Parathyroid adenoma (tissue), 2 donors: ENCODE data around the gene APC2.
A peak's percentile ranks its signal among the peaks of the same experiment; 100 is the strongest.

Source experiments
- H2AFZ ChIP-seq: fragments of 300-600 bp; sonication (generic); one replicate; pipeline ENCODE4 v1.7.0; 2017; ENCODE audit warnings: antibody characterized with exemption, mild to moderate bottlenecking
- H3K27ac ChIP-seq: fragments of 300-600 bp; sonication (generic); one replicate; pipeline ENCODE4 v1.7.0; 2017
- H3K27me3 ChIP-seq: fragments of 300-600 bp; sonication (generic); one replicate; pipeline ENCODE4 v1.7.0; 2017; ENCODE audit warnings: low read length; ENCODE audit not compliant: control insufficient read depth, insufficient read depth
- H3K36me3 ChIP-seq: fragments of 300-600 bp; sonication (generic); one replicate; pipeline ENCODE4 v1.7.0; 2017; ENCODE audit warnings: low read length; ENCODE audit not compliant: control insufficient read depth, insufficient read depth
- H3K4me1 ChIP-seq: fragments of 300-600 bp; sonication (generic); one replicate; pipeline ENCODE4 v1.7.0; 2017; ENCODE audit warnings: control low read depth
- H3K4me2 ChIP-seq: fragments of 300-600 bp; sonication (generic); one replicate; pipeline ENCODE4 v1.7.0; 2017; ENCODE audit warnings: low read length
- H3K4me3 ChIP-seq: fragments of 300-600 bp; sonication (generic); one replicate; pipeline ENCODE4 v1.7.0; 2017; ENCODE audit warnings: low read depth, low read length
- H3K79me2 ChIP-seq: fragments of 300-600 bp; sonication (generic); one replicate; pipeline ENCODE4 v1.7.0; 2017; ENCODE audit warnings: control low read depth
- H3K9ac ChIP-seq: fragments of 300-600 bp; sonication (generic); one replicate; pipeline ENCODE4 v1.7.0; 2017; ENCODE audit warnings: mild to moderate bottlenecking
- H3K9me3 ChIP-seq: fragments of 300-600 bp; sonication (generic); one replicate; pipeline ENCODE4 v1.7.0; 2017; ENCODE audit warnings: low read length; ENCODE audit not compliant: control insufficient read depth
- CTCF ChIP-seq: fragments of 300-600 bp; sonication (generic); IDR thresholded peaks from one replicate; pipeline ENCODE4 v1.7.0; 2017; ENCODE audit warnings: antibody characterized with exemption, mild to moderate bottlenecking
- donor health status: primary hyperparathyroidism.

The APC2 gene

GRCh38 chr19:1412323-1412923 lies 37.5 kb upstream of the APC2 start:
- Histone ChIP-seq H3K4me2 (no peak overlapping the region), H2AFZ (no peak overlapping the region), H3K79me2 (peaks cover 73% of the 10 kb centered on the region), H3K27ac (peak overlapping the region; percentile 12), H3K4me1 (peaks cover 47% of the 10 kb centered on the region), H3K36me3 (no peaks in the 10 kb centered on the region), H3K9ac (no peak overlapping the region), H3K27me3 (no peaks in the 10 kb centered on the region), H3K4me3 (no peak overlapping the region), H3K9me3 (no peaks in the 10 kb centered on the region)
- no peak for TF ChIP-seq CTCF

- Histone ChIP-seq H3K4me1 (peaks cover 47% of the 10 kb centered on the region), H3K36me3 (no peaks in the 10 kb centered on the region), H2AFZ (no peak overlapping the region), H3K27ac (no peak overlapping the region), H3K9me3 (no peaks in the 10 kb centered on the region), H3K4me2 (no peak overlapping the region), H3K27me3 (no peaks in the 10 kb centered on the region), H3K9ac (no peak overlapping the region), H3K79me2 (peaks cover 77% of the 10 kb centered on the region), H3K4me3 (no peak overlapping the region)
- no peak for TF ChIP-seq CTCF
Measured at GRCh38 chr19:1412995-1413800, 36.7 kb upstream of the APC2 start.

- Histone ChIP-seq H3K4me3 (peak overlapping the region; percentile 42), H3K9me3 (no peaks in the 10 kb centered on the region), H3K4me1 (peaks cover 27% of the 10 kb centered on the region), H3K79me2 (peaks cover 71% of the 10 kb centered on the region), H3K27ac (peak overlapping the region; percentile 72), H3K36me3 (no peaks in the 10 kb centered on the region), H3K4me2 (peak overlapping the region; percentile 40), H3K27me3 (no peaks in the 10 kb centered on the region), H3K9ac (no peak overlapping the region), H2AFZ (no peak overlapping the region)
- TF ChIP-seq CTCF = no peak
Measured at GRCh38 chr19:1416014-1416841, 33.7 kb upstream of the APC2 start.

- H3K4me3 ChIP-seq = no peak overlapping the region
- peak overlapping the region; percentile 13 for H3K4me2 ChIP-seq
- TF ChIP-seq CTCF = no peak
- no peaks in the 10 kb centered on the region for H3K9me3 ChIP-seq
- peaks cover 24% of the 10 kb centered on the region for H3K4me1 ChIP-seq
- no peaks in the 10 kb centered on the region for H3K36me3 ChIP-seq
- peaks cover 71% of the 10 kb centered on the region for H3K79me2 ChIP-seq
- no peak overlapping the region for H3K9ac ChIP-seq
- H3K27me3 ChIP-seq = no peaks in the 10 kb centered on the region
- H2AFZ ChIP-seq = no peak overlapping the region
- H3K27ac ChIP-seq = no peak overlapping the region
Measured at GRCh38 chr19:1417145-1417544, 32.8 kb upstream of the APC2 start.
